ENCODE measurements around the gene ARF4.

Gene ARF4

GRCh38 chr3:57570878-57571277 is 26.3 kb downstream of the ARF4 start:
- no peak for TF ChIP-seq CTCF (conservative IDR thresholded peaks at IDR 0.05; ENCODE audit: control insufficient read depth, insufficient read depth, low read depth, low read length)
- no peak for DNase-seq (ENCODE audit: low read depth)
- H3K4me3 ChIP-seq (ENCODE audit: control insufficient read depth, low read depth, low read length): no peak overlapping the region

DNA sequence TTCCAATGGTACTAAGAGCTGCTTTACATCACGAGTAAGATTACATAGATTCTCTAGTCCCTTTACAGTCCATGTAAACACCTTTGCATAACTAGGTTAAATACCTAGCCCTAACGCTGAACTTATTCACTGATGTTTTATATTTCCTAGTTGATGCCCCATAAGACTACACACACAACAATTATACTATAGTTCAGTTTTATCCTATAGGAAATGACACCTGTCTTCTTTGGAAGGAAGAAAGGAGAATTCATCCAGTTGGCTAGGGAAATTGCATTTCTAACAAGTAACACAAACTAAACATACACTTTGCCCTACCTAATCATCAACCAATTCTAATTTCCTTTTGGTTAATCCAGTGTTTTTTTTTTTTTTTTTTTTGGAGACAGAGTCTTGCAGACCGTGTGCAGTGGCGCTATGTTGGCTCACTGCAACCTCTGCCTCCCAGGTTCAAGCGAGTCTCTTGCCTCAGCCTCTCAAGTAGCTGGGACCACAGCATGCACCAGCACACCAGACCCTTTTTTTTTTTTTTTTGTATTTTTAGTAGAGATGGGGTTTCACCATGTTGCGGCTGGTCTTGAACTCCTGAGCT is 27.2 kb downstream of the ARF4 start:
- no peak for DNase-seq (ENCODE audit: low read depth)
- no peak overlapping the region for H3K4me3 ChIP-seq (ENCODE audit: control insufficient read depth, low read depth, low read length)
- no peak for TF ChIP-seq CTCF (conservative IDR thresholded peaks at IDR 0.05; ENCODE audit: control insufficient read depth, insufficient read depth, low read depth, low read length)

DNA sequence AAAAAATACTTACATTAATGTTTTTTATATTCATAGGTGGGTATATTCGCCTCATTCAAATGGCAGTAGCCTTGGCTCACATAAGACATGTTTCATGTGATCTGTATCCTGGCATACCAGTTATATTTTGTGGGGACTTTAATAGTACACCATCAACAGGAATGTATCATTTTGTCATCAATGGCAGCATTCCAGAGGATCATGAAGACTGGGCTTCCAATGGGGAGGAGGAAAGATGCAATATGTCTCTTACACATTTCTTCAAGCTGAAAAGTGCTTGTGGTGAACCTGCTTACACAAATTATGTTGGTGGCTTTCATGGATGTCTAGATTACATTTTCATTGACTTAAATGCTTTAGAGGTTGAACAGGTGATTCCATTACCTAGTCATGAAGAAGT is 37.6 kb downstream of the ARF4 start:
- H3K4me3 ChIP-seq (ENCODE audit: control insufficient read depth, low read depth, low read length): no peak overlapping the region
- DNase-seq (ENCODE audit: low read depth): peak; percentile 59
- no peak for TF ChIP-seq CTCF (conservative IDR thresholded peaks at IDR 0.05; ENCODE audit: control insufficient read depth, insufficient read depth, low read depth, low read length)

- no peak for TF ChIP-seq CTCF (conservative IDR thresholded peaks at IDR 0.05; ENCODE audit: control insufficient read depth, insufficient read depth, low read depth, low read length)
- DNase-seq (ENCODE audit: low read depth): peak; percentile 62
- H3K4me3 ChIP-seq (ENCODE audit: control insufficient read depth, low read depth, low read length): peak overlapping the region; percentile 89
Measured at GRCh38 chr3:57557085-57557537, 40.0 kb downstream of the ARF4 start.

- peak overlapping the region; percentile 89 for H3K4me3 ChIP-seq (ENCODE audit: control insufficient read depth, low read depth, low read length)
- DNase-seq (ENCODE audit: low read depth): peak; percentile 24
- no peak for TF ChIP-seq CTCF (conservative IDR thresholded peaks at IDR 0.05; ENCODE audit: control insufficient read depth, insufficient read depth, low read depth, low read length)
Measured at GRCh38 chr3:57556459-57557084, 40.6 kb downstream of the ARF4 start.

GRCh38 chr3:57555738-57556458 is 41.2 kb downstream of the ARF4 start, which contains the start of gene PDE12:
Gene PDE12 (plus strand): TSS chr3:57556274. CDS start chr3:57556380, 106 bp downstream.
- DNase-seq (ENCODE audit: low read depth): peak; percentile 91
- no peak for TF ChIP-seq CTCF (conservative IDR thresholded peaks at IDR 0.05; ENCODE audit: control insufficient read depth, insufficient read depth, low read depth, low read length)
- H3K4me3 ChIP-seq (ENCODE audit: control insufficient read depth, low read depth, low read length): peak within 1 kb of the TSS; percentile 89

Data from fibroblast of mammary gland (primary cell).